Endothelial cell of hepatic sinusoid (primary cell): ENCODE data around the gene CBR3.

Experiments
- in situ Hi-C: cut with HindIII; loops from 2 replicates; pipeline ENCODE4 v1.10.0; 2017; ENCODE audit warnings: low sequenced_read_pairs

CBR3 gene

GRCh38 chr21:36179145-36179544, 44.3 kb downstream of the CBR3 start:
- in situ Hi-C loops, result no loop called here

- in situ Hi-C loops, result no loop called here
Observed at GRCh38 chr21:36180963-36181362, 46.1 kb downstream of the CBR3 start.

DNA sequence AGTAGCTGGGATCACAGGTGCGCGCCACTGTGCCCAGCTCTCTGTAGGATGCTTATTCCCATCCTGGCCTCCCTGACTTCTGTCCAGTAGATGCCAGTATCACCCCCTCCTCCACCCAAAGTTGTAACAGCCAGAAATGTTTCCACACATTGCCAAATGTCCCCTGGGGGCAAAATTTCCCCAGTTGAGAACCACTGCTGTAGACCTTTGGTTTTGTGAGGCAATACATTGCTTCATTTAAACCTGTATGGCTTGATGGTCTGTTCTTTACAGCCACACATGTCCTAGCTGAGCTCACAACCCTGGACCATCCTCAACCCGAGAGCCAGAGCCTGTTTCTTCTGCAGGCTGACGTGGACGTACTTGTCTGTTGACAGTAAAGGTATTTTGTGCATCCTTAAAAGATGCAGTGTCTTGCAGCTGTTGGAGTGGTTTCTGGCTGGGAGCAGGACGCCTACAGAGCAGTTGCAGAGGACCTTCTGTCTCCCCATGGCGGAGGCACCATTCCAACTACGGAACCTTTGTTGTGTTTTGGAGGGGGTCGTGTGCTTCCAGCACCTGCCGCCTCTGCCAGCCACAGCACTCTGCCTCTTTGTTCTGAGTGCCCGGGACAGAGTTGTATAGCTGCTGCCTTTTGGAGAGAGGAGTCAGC, 48.4 kb downstream of the CBR3 start:
- in situ Hi-C loops, result no loop called here

DNA sequence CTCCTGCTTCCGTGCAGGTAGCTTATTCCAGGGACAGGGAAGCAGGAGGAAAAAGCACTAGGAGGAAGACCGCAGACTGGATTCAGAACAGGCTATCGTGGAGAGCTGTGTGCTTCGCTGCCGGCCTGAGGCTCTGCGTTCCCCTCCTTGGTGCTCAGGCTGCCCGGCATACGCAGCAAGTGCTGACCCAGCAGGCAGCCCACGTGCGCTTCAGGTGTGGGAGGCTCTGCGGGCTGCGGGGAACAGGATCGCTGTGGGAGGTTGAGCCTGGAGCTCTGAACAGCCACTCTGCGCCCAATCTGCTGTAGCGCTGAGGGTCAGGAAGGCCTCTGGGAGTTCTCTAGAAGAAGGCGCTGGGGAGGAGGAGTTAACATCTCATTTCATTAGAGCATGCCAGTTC, 49.7 kb downstream of the CBR3 start:
- in situ Hi-C loops, result no loop called here

GRCh38 chr21:36185523-36185922, 50.6 kb downstream of the CBR3 start:
- in situ Hi-C loops, result no loop called here

GRCh38 chr21:36186081-36186480, 51.2 kb downstream of the CBR3 start:
- in situ Hi-C loops, result no loop called here

- in situ Hi-C loops, result no loop called here
Observed at GRCh38 chr21:36186506-36187399, 51.9 kb downstream of the CBR3 start.

GRCh38 chr21:36188081-36188681, 53.3 kb downstream of the CBR3 start:
- in situ Hi-C loops, result no loop called here

GRCh38 chr21:36188937-36189336, 54.1 kb downstream of the CBR3 start:
- in situ Hi-C loops, result no loop called here

- in situ Hi-C loops, result loop anchor here (5.0 kb wide), 1 partner anchor 98 kb away; no protein-coding TSS in a partner anchor
Observed at GRCh38 chr21:36190736-36191135, 55.9 kb downstream of the CBR3 start.

DNA sequence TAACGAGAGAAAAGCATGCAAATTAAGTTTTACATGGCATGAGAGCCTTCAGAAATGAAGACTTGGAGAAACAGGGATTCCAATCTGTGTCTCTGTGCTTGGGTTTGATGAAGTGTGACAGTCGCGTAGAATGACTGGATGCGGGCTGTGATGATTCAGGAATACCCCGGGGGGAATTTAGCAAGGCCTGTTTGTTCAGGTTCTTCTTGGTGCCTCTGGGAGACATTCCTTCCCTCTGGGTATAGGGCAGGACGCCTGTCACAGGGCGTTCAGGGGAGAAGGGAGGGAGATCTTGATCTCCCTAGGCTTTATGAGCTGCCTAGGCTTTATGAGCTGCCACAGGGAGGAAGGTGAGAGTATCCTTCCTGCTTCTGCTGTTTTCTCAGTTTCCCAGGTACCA, 58.3 kb downstream of the CBR3 start:
- in situ Hi-C loops, result loop anchor here (5.0 kb wide), 1 partner anchor 101 kb away; no protein-coding TSS in a partner anchor

- in situ Hi-C loops, result loop anchor here (5.0 kb wide), 1 partner anchor 102 kb away; no protein-coding TSS in a partner anchor
Observed at GRCh38 chr21:36194024-36194423, 59.1 kb downstream of the CBR3 start.

- in situ Hi-C loops, result no loop called here
Observed at GRCh38 chr21:36195613-36196012, 60.7 kb downstream of the CBR3 start.
